OCI-LY3 (cell line): ENCODE measurements around the gene POMGNT2.

Experiments
- EZH2phosphoT487 ChIP-seq: fragments of 200-600 bp; shearing (Covaris generic); IDR thresholded peaks from 2 replicates; pipeline ENCODE4 v1.6.1; 2018; ENCODE audit warnings: antibody characterized with exemption, mixed run types, low read depth
- TF ChIP-seq, protein P1 (sequence below): fragments of 200-600, 300-600 bp; sonication (generic); IDR thresholded peaks from 2 replicates; pipeline ENCODE4 v1.5.1; 2014; ENCODE audit warnings: antibody characterized with exemption, low read length, low read depth

DNA sequence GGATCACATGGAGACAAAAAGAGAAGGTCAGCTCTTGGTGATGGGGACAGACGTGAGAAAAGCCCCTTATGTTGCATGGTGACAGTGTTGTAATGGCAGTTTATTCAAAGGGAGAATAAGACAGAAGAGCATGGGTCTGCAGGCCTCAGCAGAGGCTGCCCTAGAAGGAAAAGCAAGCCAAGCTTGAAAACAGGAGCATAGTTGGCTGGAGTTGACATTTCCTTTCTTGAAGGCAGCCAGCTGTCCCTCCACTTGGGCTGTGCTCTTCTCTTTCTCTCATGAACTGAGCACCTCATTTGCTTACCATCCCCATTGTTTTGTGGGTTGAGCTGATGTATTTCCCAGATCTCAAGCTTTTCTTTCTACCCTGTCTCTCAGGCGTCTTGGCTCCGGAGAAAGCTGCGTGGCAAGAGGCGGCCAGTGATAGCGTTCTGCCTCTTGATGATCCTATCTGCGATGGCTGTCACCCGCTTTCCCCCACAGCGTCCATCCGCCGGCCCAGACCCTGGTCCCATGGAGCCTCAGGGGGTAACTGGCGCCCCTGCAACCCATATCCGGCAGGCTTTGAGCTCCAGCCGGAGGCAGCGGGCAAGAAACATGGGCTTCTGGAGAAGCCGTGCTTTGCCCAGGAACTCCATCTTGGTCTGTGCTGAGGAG, 73.9 kb downstream of the POMGNT2 start:
- TF ChIP-seq, protein P1, sequence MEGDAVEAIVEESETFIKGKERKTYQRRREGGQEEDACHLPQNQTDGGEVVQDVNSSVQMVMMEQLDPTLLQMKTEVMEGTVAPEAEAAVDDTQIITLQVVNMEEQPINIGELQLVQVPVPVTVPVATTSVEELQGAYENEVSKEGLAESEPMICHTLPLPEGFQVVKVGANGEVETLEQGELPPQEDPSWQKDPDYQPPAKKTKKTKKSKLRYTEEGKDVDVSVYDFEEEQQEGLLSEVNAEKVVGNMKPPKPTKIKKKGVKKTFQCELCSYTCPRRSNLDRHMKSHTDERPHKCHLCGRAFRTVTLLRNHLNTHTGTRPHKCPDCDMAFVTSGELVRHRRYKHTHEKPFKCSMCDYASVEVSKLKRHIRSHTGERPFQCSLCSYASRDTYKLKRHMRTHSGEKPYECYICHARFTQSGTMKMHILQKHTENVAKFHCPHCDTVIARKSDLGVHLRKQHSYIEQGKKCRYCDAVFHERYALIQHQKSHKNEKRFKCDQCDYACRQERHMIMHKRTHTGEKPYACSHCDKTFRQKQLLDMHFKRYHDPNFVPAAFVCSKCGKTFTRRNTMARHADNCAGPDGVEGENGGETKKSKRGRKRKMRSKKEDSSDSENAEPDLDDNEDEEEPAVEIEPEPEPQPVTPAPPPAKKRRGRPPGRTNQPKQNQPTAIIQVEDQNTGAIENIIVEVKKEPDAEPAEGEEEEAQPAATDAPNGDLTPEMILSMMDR: no peak
- no peak for TF ChIP-seq EZH2phosphoT487
